22Rv1 (cell line): Measurements from ENCODE around the gene SLC15A1.
"Not testable (repeated sequence)": the region's sequence is repeated elsewhere in the genome, so short reads cannot be mapped to it uniquely, and the experiment has no call there.

Source experiments
- H3K27ac ChIP-seq: fragments of 450-650 bp; 2 replicates; pipeline ENCODE4 v1.5.1; 2017
- ZFX ChIP-seq: fragments of 450-650 bp; IDR thresholded peaks from 2 replicates; pipeline ENCODE4 v1.6.1; 2017; ENCODE audit warnings: antibody characterized with exemption, borderline replicate concordance
- TF ChIP-seq, protein P1 (sequence below): fragments of 450-650 bp; IDR thresholded peaks from 2 replicates; pipeline ENCODE4 v1.5.1; 2017; ENCODE audit warnings: mild to moderate bottlenecking

Gene SLC15A1

DNA sequence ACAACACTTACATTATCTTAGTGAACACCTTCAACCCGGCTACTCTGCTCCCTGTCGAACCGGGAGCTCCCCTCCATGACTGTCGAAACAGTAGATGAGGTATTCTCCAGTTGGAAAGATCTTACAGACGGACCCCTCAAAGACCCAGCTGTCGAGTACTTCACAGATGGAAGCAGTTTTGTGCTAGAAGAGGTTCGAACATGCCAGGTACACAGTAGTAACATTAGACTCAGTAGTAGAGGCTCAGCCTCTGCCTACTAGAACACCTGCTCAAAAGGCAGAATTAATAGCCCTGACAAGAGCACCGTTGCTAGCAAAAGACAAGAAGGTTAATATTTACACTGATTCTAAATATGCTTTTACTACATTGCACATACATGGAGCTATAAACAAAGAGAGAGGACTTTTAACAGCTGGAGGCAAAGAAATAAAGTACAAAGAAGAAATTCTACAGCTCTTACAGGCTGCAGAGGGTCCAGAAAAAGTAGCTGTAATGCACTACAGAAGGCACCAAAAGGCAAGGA lies 13.6 kb upstream of the SLC15A1 start:
- TF ChIP-seq, protein P1, sequence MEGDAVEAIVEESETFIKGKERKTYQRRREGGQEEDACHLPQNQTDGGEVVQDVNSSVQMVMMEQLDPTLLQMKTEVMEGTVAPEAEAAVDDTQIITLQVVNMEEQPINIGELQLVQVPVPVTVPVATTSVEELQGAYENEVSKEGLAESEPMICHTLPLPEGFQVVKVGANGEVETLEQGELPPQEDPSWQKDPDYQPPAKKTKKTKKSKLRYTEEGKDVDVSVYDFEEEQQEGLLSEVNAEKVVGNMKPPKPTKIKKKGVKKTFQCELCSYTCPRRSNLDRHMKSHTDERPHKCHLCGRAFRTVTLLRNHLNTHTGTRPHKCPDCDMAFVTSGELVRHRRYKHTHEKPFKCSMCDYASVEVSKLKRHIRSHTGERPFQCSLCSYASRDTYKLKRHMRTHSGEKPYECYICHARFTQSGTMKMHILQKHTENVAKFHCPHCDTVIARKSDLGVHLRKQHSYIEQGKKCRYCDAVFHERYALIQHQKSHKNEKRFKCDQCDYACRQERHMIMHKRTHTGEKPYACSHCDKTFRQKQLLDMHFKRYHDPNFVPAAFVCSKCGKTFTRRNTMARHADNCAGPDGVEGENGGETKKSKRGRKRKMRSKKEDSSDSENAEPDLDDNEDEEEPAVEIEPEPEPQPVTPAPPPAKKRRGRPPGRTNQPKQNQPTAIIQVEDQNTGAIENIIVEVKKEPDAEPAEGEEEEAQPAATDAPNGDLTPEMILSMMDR, result no peak
- TF ChIP-seq ZFX, result no peak
- no peak overlapping the region for H3K27ac ChIP-seq

DNA sequence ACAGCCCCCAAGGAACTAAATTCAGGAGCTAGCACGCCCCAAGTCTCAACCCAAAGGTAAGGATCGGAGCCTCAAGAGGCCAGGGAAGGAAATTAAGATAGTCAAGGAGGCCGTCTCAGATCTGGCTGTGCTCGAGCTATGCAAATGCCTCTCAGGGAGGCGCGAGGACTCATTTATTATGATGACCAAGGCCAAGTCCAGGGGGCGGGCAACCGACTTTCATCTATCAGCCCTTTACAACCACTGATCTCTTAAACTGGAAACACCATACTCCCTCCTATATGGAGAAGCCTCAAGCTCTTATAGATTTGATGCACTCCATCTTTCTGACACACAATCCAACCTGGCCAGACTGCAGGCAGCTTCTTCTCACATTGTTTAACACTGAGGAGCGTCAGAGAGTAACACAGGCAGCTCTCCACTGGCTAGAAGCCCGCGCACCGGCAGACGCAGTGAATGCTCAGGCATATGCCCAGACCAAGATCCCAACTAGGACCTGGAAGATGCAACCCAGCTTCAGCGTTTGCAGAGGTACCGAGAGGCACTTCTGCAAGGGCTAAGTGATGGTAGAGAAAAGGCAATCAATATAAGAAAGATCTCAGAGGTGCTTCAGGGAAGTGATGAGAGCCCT lies 9.6 kb upstream of the SLC15A1 start:
- H3K27ac ChIP-seq, result no peak overlapping the region
- TF ChIP-seq, protein P1, result no peak
- TF ChIP-seq ZFX, result no peak

DNA sequence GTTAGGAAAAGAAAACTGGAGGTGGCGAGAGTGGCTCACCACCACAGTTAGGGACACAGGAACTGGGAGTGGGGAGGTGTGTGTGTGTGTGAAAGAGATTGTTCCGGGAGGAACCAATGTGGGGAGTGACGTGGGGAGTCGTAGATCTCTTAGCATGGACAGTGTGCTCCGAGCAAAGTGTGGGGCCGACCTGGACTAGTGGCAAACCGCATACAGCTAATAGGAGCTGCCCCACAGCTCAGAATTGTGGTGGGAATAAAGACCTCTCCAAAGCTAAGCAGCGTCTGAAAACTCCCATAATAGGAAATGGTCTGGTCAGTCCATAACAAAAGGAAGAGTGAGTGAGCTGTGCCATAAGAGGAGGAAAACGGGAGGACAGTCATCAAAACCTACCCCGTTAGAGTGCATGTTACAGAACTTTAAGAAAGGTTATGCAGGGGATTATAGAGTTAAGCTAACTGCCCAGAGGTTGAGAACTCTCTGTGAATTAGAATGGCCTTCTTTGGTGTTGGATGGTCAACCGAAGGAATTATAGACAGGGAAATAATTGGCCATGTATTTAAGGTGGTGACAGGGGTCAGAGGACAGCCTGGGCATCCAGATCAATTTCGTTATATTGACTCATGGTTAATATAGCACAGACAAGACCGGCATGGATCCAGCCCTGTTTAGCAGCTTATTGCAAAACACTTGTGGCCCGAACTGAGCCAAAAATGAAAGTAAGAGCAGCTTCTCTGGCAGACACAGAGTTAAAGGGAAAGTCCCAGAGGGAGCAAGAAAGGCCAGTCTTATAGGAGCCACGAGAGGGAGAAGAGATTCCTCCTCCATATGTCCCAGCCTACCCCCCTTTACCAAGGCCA lies 8.9 kb upstream of the SLC15A1 start:
- H3K27ac ChIP-seq, result no peak overlapping the region
- TF ChIP-seq ZFX, result no peak
- TF ChIP-seq, protein P1, result no peak

DNA sequence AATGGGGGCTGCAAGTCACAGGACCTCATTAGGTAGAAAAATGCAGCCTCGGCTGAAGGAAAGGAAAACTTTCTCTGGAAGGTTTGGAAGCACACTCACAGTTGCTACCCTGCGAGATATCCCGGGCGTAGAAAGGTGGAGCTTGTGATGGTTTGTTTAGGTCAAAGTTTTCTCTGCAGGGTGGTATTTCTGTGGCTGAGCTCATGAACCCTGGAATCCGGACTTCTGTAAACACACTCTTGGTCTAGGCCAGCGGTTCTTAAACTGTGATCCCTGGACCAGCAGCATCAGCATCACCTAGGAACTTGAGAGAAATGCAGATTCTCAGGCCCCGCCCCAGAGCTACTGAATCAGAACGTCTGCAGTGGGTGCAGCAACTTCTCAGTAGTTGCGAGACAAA lies 3.3 kb upstream of the SLC15A1 start:
- no peak for TF ChIP-seq ZFX
- H3K27ac ChIP-seq, result no peak overlapping the region

DNA sequence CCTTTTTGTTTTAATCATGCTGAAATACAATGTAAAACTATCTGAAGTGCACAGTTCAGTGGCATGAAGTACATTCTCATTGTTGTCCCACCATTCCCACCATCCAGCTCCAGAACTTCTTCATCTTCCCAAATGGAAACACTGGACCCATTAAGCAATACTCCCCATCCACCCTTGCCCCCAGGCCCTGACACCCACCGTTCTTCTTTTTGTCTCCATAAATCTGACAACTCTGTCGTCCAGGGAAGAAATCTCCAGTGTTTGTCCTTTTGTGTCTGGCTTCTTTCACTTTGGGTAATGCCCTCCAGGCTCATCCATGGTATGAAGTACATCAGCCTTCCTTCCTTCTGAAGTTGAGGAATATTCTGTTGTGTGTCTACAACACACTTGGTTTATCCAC lies 2.6 kb upstream of the SLC15A1 start:
- H3K27ac ChIP-seq, result no peak overlapping the region
- TF ChIP-seq ZFX, result no peak
- TF ChIP-seq, protein P1, result no peak

DNA sequence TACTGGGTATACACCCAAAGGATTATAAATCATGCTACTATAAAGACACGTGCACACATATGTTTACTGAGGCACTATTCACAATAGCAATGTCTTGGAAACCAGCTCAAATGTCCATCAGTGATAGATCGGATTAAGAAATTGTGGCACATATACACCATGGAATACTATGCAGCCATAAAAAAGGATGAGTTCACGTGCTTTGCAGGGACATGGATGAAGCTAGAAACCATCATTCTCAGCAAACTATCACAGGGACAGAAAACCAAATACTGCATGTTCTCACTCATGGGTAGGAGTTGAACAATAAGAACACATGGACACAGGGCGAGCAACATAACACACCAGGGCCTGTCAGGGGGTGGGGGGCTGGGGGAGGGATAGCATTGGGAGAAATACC lies 2.0 kb upstream of the SLC15A1 start:
- H3K27ac ChIP-seq, result not testable (repeated sequence)

DNA sequence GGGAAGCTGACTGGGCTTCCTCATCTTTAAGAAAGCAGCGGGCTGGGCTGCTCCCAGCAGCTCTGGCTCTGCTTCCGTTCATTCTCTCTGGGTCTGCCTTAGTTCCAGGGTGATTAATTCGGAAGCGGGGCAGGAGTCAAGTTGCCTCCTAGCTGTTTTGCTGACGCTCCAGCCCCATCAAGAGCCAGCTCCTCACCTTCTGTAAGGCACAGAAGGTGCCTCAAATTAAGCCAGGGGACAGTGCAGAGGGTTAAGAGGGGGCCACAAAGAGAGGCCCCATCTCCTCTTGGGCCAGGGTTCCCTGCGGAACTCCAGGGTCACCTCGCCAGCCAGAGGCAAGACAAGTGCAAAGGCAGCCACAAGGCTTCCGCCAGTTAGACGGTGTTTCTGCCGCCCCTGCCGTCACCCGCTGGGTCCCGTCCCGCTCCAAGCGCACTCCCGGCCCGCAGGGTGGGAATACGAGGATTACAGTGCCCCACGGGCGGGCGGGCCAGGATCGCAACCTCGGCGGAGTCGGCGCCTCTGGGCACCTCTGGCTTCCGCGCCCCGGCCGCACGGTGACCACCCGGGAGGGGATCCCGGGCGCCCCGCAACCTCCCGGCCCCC lies 508 bp downstream of the SLC15A1 start:
- TF ChIP-seq ZFX, result no peak
- TF ChIP-seq, protein P1, result no peak
- no peak overlapping the region for H3K27ac ChIP-seq

DNA sequence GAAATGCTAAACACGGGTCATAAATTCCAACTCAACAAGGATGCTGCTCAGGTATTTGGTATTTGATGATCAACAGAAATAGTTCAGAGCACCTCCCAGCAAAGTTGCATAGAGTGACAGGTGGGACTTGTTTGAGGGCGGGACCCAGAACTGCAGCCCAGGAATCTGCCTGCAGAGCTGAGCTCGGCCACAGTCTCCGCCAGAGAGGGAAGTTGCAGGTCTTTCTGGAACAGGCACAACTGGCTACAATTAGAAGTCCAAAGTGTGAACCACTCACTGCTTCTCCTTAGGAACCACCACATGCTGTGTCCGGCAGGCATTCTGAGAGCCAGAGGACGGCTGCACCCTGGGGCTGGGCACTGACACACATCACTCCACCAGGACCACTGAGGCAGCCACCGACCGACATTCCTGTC lies 1.1 kb downstream of the SLC15A1 start:
- no peak for TF ChIP-seq ZFX
- TF ChIP-seq, protein P1, result no peak
- H3K27ac ChIP-seq, result no peak overlapping the region
